Fibroblast of mammary gland (primary cell): Measurements from ENCODE around the gene G3BP2.

Source experiments
- DNase-seq: peaks from one replicate; pipeline ENCODE4 v3.0.0-alpha.2; 2010; ENCODE audit warnings: low read depth
- H3K4me3 ChIP-seq: 2 replicates; pipeline ENCODE4 v1.5.1; 2011; ENCODE audit warnings: low read depth, mild to moderate bottlenecking, low read length, moderate library complexity; ENCODE audit not compliant: control insufficient read depth
- TF ChIP-seq, protein P1 (sequence below): conservative IDR thresholded peaks from 2 replicates; pipeline ENCODE4 v1.5.1; 2011; ENCODE audit warnings: low read depth, low read length, inconsistent platforms; ENCODE audit not compliant: control insufficient read depth, insufficient read depth

G3BP2 gene

DNA sequence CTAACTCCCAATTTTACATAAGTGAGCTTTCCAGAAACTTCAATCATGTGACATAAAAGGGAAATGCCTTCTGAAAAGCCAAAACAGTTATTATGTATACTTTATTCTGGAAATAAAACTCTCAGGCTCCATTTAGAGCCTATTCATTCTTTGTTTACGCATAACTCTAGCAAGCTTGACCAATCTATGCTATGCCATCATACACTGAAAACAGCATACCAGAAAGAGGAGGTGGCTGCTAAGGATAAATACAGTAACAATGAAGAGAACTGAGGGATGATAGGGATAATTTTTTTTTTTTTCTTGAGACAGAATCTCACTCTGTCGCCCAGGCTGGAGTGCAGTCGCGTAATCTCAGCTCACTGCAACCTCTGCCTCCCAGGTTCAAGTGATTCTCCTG, 67.3 kb downstream of the G3BP2 start:
- TF ChIP-seq, protein P1, sequence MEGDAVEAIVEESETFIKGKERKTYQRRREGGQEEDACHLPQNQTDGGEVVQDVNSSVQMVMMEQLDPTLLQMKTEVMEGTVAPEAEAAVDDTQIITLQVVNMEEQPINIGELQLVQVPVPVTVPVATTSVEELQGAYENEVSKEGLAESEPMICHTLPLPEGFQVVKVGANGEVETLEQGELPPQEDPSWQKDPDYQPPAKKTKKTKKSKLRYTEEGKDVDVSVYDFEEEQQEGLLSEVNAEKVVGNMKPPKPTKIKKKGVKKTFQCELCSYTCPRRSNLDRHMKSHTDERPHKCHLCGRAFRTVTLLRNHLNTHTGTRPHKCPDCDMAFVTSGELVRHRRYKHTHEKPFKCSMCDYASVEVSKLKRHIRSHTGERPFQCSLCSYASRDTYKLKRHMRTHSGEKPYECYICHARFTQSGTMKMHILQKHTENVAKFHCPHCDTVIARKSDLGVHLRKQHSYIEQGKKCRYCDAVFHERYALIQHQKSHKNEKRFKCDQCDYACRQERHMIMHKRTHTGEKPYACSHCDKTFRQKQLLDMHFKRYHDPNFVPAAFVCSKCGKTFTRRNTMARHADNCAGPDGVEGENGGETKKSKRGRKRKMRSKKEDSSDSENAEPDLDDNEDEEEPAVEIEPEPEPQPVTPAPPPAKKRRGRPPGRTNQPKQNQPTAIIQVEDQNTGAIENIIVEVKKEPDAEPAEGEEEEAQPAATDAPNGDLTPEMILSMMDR: no peak
- no peak for DNase-seq
- H3K4me3 ChIP-seq: no peak overlapping the region

DNA sequence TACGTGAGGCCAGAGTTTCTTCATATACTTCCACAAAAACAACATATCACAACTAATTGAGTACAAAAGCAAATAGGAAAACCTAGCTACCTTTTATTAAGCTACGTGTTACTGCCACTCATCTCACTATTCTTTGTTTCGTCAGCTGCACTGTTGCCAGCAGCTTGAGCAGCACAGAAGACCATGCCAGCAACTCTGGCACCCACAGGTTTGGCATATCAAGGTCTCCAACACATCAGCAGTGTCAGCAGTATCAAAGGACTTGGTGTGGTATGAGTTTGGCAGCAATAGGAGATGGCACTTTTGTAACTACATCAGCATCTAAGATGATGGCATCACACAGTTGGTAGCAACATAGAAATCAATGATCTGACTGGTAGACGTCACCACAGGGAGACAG, 73.6 kb downstream of the G3BP2 start:
- H3K4me3 ChIP-seq: no peak overlapping the region
- TF ChIP-seq, protein P1: no peak
- DNase-seq: no peak

DNA sequence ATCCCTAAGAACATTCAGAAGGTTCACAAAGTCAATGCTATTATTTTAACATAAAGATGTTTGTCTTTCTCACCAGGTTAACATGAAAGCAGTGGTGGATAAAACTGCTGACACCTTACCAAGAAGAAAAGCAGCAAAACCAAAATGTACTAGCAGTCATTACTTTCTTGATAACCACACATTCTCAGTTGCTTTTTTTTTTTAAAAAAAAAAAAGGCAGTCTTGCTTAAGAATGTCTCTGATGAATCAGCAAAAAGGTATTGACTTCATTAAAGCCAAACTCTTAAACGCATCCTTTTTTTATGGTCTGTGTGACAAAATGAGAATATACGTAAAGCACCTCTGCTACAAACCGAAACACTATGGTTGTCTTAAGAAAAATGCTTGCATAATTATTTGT, 74.8 kb downstream of the G3BP2 start:
- DNase-seq: peak; percentile 38
- H3K4me3 ChIP-seq: no peak overlapping the region
- TF ChIP-seq, protein P1: no peak

DNA sequence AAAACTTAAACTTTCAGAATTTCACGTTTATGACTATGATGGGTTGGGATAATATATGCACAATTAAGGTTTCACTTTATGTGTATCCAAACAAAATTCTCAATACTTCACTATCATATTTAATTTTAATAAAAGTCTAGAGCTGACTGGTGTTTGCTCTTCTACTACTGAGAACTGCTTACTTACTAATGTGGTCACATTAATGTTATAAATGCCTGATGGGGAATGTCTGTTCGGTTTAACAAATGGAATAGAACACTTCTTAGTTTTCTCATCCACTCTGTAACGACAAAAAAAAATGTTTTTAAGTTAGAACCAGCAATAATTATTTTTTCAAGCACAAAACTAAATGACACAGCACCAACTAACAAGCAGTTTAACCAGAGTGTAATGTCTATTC, 77.2 kb downstream of the G3BP2 start:
- no peak overlapping the region for H3K4me3 ChIP-seq
- no peak for DNase-seq
- TF ChIP-seq, protein P1: no peak

DNA sequence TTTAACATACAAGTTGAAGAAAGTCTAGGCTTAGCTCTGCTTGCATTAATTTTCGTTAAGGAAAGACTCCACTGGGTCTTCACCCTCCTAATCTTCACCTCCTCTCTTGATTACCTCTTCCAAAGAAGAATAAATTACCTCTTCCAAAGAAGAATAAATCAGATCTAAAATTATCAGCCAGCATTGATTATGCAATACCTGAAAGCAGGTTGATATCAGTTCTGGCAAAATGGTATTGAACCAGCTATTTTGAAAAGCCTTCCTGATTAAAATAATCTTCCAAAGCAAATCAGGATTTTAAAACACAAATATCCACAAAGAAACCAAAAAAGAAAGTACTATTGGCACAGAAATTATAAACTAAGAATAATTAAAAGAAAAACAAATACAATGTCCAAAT, 79.8 kb downstream of the G3BP2 start:
- H3K4me3 ChIP-seq: no peak overlapping the region
- TF ChIP-seq, protein P1: no peak
- DNase-seq: no peak
